GM18498 (cell line): Measurements from ENCODE around the gene SH2D3C.

Experiments used
- ATAC-seq: cut with Tn5 transposase; IDR thresholded peaks from one replicate; pipeline ENCODE4 v1.9.1; 2021; ENCODE audit warnings: mild to moderate bottlenecking, moderate library complexity; ENCODE audit not compliant: unreplicated experiment

Gene SH2D3C

GRCh38 chr9:127744398-127745110 lies 33.9 kb downstream of the SH2D3C start:
- no peak for ATAC-seq

DNA sequence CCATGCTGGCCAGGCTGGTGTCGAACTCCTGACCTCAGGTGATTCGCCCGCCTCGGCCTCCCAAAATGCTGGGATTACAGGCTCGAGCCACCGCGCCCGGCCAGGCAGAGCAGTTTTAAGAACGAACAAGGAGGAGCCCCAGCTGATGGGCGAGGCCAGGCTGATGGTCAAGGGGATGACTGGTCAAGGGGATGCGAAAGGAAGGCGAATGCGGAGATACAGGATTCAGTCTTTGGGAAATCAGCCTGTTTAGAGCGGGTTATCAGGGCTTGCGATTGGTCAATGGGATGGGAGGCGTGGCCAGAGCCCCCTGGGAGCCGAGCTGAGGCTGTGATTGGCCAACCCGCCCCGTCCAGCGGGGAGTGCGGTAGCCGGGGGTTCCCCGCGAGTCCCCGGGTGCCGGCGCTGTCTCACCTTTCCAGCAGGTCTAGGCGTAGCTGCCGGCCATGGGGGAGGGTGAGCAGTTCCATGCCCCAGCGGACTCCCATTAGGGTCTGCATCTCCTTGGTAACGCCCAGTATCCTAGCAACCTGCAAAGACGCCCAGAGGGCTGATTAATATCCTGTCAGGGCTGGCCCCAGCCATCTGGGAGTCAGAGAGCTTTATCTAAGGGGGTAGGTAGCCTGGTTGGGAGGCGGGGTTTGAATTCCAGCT lies 35.9 kb downstream of the SH2D3C start:
- no peak for ATAC-seq

- ATAC-seq: no peak
These were observed 36.5 kb downstream of the SH2D3C start for GRCh38 chr9:127741831-127742434.

DNA sequence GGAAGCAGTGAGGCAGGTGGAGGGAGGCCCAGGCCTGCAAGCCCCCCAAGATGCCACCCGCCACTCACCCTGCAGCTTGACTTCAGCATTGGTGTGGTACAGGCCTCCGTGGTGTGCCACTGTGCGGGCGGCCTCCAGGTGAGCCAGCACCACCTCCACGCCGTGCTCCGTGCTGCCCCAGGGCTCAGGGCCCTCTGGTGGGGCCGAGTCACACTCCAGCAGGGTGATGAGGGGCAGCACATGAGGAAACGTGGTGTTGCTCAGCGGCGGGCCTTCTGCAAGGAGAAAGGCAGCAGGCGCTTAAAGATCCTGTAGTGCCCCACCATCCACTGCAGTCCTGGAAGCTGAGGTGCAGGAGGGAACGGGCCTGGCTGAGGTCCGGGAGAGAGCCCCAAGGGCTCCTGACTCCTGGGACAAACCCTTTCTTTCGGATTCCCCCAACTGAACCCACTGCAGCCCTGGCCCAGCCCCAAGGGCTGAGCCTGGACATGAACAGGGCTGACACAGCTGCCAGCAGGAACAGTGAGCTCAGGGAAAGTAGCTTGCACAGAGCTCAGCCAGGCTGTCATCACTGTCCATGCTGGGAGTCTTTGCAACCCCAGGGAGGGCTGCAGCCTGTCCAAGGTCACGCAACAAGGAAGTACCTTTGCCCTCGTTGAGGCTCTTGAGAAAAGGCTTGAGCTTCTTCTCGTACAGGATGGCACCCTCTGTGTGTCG lies 38.7 kb downstream of the SH2D3C start:
- no peak for ATAC-seq

DNA sequence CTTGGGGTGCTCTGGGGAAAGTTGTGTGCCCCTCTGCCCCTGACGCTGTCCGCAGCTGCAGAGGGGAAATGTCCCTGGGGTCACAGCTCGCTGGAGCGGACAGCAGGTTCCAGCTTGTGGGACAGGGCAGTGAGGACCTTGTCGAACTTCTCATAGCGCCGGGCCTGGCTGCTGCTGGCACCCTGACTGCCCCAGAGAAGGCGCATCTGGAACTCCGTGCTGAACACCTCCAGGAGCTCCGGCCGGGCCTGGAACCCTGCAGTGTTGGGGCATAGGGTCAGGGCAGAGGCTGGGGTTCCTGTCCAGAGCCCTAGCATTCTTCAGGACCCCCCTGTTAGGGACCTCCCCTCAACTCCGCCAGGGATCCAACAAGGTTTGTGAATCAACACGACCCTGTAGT lies 39.8 kb downstream of the SH2D3C start:
- no peak for ATAC-seq

DNA sequence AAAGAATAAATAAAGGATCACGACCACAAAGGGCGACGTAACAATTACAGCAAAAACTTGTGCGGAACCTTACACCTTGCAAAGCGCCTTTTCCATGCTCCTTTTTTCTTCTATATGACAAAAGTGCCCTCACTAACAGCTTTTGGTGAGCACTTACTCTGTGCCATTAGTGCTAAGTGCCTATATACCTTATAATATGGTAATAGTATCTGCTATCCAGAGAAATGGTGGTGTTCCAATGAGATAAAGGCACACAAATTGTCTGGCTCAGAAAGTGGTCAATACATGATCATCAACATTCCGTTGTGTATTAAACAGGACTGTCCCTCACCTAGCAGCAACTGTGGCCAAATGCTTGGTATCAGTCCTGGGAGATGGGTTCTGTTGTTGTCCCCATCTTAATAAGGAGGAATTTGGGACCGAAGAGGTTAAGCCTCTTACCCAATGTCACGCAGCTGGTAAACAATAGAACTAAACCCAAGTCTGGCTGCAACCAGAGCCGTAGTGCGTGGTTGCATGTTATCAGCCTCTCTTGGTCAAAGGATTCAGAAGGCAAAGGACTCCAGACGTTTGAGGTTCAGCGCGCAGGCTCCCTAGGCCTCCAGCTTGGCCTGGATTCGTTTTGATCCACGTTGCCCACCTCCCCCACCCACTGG lies 42.8 kb downstream of the SH2D3C start:
- peak; percentile 6 for ATAC-seq

DNA sequence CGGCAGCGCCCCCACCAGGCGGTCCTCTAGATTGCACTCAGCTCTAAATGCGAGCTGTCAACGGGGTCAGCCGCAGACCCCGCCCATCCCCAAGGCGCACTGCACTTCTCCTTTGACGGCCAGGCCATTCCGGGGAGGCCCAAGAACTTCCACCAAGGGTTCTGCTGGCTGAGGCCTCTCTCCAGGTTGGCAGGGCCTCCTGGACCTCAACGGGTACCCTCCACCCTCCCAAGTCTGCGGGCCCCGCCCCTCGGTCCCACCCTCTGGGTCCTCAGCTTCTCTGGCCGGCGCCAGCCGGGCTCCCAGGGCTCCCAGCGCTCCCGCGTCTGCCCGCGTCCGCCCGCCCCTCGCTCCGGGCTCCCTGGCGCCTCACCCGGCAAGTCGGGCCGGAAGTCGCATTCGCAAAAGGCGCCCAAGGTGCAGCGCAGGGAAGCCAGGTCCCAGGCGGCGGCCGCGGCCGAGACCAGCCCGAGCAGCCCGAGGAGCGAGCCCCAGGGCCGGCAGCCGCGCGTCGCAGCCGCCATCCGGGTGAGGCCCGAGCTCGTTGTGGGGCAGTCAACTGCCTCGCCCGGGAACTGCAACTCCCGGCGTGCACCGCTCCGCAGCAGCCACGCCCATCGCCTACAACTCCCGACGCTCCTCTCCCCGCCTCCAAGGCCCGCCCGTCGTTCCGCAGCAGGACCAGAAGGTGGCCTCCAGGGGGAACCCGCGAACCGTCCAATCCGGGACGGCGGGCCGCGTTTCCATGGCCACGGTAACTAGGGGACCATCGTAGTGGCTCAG lies 43.5 kb downstream of the SH2D3C start, which contains the start of gene TOR2A:
TOR2A (minus strand) TSS at position 548 of the 783 bp plus-strand sequence; CDS start at position 524, 24 bp downstream.
- peak; percentile 87 for ATAC-seq

DNA sequence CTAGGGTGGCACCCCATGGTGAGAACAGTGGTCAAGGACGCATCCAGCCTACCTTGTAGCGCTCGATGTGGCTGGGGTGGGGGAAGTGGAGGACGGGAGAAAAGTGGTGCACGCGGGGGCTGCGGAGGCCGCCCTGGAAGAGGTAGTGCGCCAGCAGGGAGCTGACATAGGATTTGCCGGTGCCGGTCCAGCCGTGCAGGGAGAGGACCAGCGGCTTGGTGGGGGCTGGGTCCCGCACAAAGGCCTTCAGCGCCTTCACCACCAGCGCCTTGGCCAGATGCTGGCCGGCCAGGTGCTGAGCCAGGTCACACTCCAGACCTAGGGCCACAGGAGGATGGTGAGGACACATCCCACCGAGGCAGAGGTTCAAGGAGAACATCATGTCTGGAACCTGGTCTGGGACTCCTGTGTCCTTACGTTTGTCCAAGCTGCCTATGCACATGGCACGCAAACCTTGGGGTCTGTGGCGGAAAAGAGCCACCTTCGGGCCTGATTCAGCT lies 44.2 kb downstream of the SH2D3C start:
- ATAC-seq: no peak

GRCh38 chr9:127733614-127734013 lies 44.9 kb downstream of the SH2D3C start:
- no peak for ATAC-seq

GRCh38 chr9:127732444-127732843 lies 46.0 kb downstream of the SH2D3C start:
- no peak for ATAC-seq

DNA sequence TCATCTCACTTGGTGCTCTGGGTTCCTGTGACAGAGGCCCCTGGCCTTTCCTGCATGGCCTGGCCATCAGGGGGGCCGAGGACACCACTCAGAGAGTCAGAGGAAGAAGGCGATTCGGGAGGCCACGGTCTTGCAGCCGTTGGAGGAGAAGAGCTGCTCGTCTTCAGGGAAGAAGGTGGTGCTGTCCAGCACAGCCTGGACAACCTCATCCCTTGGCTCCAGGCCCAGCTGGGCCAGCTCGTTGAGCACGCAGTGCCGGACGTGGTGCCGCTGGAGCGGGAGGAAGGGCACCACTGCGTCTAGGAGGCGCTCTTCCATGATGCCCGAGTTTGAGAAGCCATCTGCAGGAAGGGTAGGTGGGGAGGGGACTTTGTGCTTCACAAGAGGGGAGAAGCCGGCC lies 46.5 kb downstream of the SH2D3C start:
- ATAC-seq: no peak

- ATAC-seq: no peak
These were observed 47.6 kb downstream of the SH2D3C start for GRCh38 chr9:127730799-127731410.

DNA sequence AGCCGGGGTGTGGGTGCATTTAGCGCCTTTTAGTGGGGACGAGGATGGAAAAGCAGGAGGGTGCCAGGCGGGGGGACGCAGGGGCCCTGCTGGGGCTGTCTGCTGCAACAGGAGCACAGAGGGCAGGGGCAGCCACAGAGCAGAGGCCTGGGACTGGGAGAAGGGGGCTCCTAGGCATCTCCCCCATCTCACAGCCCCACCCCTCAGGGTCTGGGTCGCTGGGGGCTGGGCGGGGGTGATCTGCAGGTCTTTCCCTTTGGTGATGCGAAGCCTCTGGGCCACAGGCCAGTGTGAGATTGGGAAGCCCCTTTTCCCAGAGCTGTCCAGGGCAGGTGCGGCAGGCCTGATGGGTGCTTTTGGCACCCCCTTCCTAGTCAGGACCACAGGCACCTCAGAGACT lies 48.2 kb downstream of the SH2D3C start:
- no peak for ATAC-seq

GRCh38 chr9:127729522-127730256 lies 48.8 kb downstream of the SH2D3C start:
- ATAC-seq: no peak

DNA sequence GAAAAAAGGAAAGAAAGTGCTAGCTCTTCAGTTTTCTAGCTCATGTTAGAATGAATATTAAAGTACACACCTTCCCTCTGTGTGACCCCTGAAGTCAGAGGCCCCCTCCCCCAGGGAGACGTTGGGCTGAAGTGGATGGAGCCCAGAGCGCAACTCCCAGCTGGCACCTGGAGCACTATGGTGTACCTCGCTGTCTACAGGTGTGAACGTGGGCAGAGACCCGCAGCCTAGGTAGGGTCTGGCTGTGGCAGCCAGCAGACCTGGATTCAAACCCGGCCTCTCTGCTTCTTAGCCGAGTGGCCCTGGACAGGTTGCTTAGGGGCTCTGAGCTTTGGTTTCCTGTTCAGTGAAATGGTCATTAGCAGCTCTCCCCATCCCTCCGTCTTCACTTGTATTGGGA lies 49.7 kb downstream of the SH2D3C start:
- ATAC-seq: no peak

GRCh38 chr9:127726871-127727270 lies 51.6 kb downstream of the SH2D3C start:
- ATAC-seq: no peak

- ATAC-seq: no peak
These were observed 54.5 kb downstream of the SH2D3C start for GRCh38 chr9:127724012-127724411.

- no peak for ATAC-seq
These were observed 55.0 kb downstream of the SH2D3C start for GRCh38 chr9:127723444-127723843.

DNA sequence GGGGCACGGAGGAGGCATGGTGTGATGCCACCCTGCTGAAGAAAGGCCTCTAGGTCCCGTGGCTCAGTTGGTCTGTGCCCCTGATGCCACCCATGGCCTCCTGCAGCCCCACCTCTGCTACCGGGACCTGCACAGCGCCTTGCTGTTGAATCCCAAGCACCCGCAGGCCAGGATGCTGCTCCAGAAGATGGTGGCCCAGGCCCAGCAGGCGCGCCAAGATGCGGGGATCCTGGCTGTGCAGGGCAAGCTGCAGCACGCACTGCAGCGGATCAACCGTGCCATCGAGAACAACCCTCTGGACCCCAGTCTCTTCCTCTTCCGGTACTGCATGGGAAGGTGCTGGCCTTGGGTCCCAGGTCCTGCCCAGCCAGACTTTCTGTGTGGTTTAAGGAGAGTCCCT lies 55.5 kb downstream of the SH2D3C start:
- no peak for ATAC-seq
